Measurements from ENCODE around the gene CAPS2.

Gene CAPS2

GRCh38 chr12:75236206-75236605 is 93.9 kb downstream of the CAPS2 start:
- TF ChIP-seq FOXM1 (IDR thresholded peaks at IDR 0.05; ENCODE audit: borderline replicate concordance, low read depth) (no peak), ZBTB7A (IDR thresholded peaks at IDR 0.05; ENCODE audit: low read depth) (no peak), NFIC (IDR thresholded peaks at IDR 0.05) (no peak), CREB1 (IDR thresholded peaks at IDR 0.05; ENCODE audit: low read depth) (no peak), EGR1 (IDR thresholded peaks at IDR 0.05) (no peak), TCF12 (IDR thresholded peaks at IDR 0.05; ENCODE audit: low read depth) (no peak), CEBPB (IDR thresholded peaks at IDR 0.05) (no peak), MAX (IDR thresholded peaks at IDR 0.05) (no peak), EP300 (IDR thresholded peaks at IDR 0.05; ENCODE audit: borderline replicate concordance) (no peak), TEAD4 (IDR thresholded peaks at IDR 0.05) (no peak), YY1 (IDR thresholded peaks at IDR 0.05; ENCODE audit: low read depth) (no peak), TAF1 (IDR thresholded peaks at IDR 0.05; ENCODE audit: low read depth) (no peak), USF1 (IDR thresholded peaks at IDR 0.05) (no peak), RAD21 (IDR thresholded peaks at IDR 0.05; ENCODE audit: low read depth) (no peak), REST (IDR thresholded peaks at IDR 0.05; ENCODE audit: low read depth) (no peak)

- TF ChIP-seq USF1 (IDR thresholded peaks at IDR 0.05) = no peak
- TF ChIP-seq FOXM1 (IDR thresholded peaks at IDR 0.05; ENCODE audit: borderline replicate concordance, low read depth) = no peak
- no peak for TF ChIP-seq ZBTB7A (IDR thresholded peaks at IDR 0.05; ENCODE audit: low read depth)
- no peak for TF ChIP-seq RAD21 (IDR thresholded peaks at IDR 0.05; ENCODE audit: low read depth)
- TF ChIP-seq TEAD4 (IDR thresholded peaks at IDR 0.05) = no peak
- no peak for TF ChIP-seq MAX (IDR thresholded peaks at IDR 0.05)
- no peak for TF ChIP-seq TAF1 (IDR thresholded peaks at IDR 0.05; ENCODE audit: low read depth)
- no peak for TF ChIP-seq EP300 (IDR thresholded peaks at IDR 0.05; ENCODE audit: borderline replicate concordance)
- no peak for TF ChIP-seq CEBPB (IDR thresholded peaks at IDR 0.05)
- TF ChIP-seq YY1 (IDR thresholded peaks at IDR 0.05; ENCODE audit: low read depth) = no peak
- TF ChIP-seq EGR1 (IDR thresholded peaks at IDR 0.05) = no peak
- no peak for TF ChIP-seq TCF12 (IDR thresholded peaks at IDR 0.05; ENCODE audit: low read depth)
- no peak for TF ChIP-seq CREB1 (IDR thresholded peaks at IDR 0.05; ENCODE audit: low read depth)
- TF ChIP-seq REST (IDR thresholded peaks at IDR 0.05; ENCODE audit: low read depth) = no peak
- no peak for TF ChIP-seq NFIC (IDR thresholded peaks at IDR 0.05)
Measured at GRCh38 chr12:75227132-75227531, 103.0 kb downstream of the CAPS2 start.

Data from Ishikawa (cell line).